GM12878 (cell line): ENCODE measurements around the gene ABHD8. TPM values are rescaled to one million over a fixed set of nuclear protein-coding genes. Genes with fewer than 3 reads are reported as not detected.
"Not testable (repeated sequence)": the region's sequence is repeated elsewhere in the genome, so short reads cannot be mapped to it uniquely, and the experiment has no call there.

Experiments used
- ATAC-seq: fragments of 200-7000 bp; cut with Tn5 transposase; 3 replicates; pipeline ENCODE4 v1.9.1; 2020; ENCODE audit warnings: mild to moderate bottlenecking, moderate library complexity
- BruUV-seq: library from RNA; stranded (reverse); fragments of 400-500 nt; replicated peaks from 2 replicates; lab custom pipeline; 2021; lab: Mats Ljungman, UMichigan
- CTCF ChIA-PET: fragments of 300-600 bp; sonication (Branson Sonifier 250); formaldehyde crosslinking; extraction: SDS; loops from one replicate; lab custom pipeline; 2021; ENCODE audit warnings: inconsistent platforms; lab: Yijun Ruan, JAX
- POLR2A ChIA-PET: fragments of 350-600 bp; formaldehyde crosslinking; extraction: SDS; loops from one replicate; lab custom pipeline; 2021; ENCODE audit warnings: inconsistent platforms; lab: Charles Lee
- RAD21 ChIA-PET: fragments of 300-600 bp; sonication (Branson Sonifier 250); formaldehyde crosslinking; loops from one replicate; lab custom pipeline; 2023; ENCODE audit warnings: antibody characterized with exemption; ENCODE audit not compliant: unreplicated experiment; lab: Charles Lee
- SMC1A ChIA-PET: fragments of 300-600 bp; sonication (Branson Sonifier 250); formaldehyde crosslinking; loops from one replicate; lab custom pipeline; 2023; ENCODE audit not compliant: unreplicated experiment, uncharacterized antibody; lab: Charles Lee
- DNase-seq: peaks from one replicate; pipeline ENCODE4 v3.0.0-alpha.2; 2011; ENCODE audit warnings: low read depth, low spot score
- FAIRE-seq: peaks from 3 replicates; lab custom pipeline; 2011; peaks lifted over from hg19 to GRCh38; lab: Jason Lieb, UNC
- H2AFZ ChIP-seq: 2 replicates; pipeline ENCODE4 v1.6.0; 2011; ENCODE audit warnings: low read depth, low read length, control low read depth; ENCODE audit not compliant: control insufficient read depth
- H3K27ac ChIP-seq: 2 replicates; pipeline ENCODE4 v1.5.1; 2011; ENCODE audit warnings: control low read depth; ENCODE audit not compliant: control insufficient read depth, insufficient read depth
- H3K27me3 ChIP-seq, 2 experiments: replicated peaks in 1 of 2; 2 replicates each; pipeline versions ENCODE4 v1.6.0 to v1.6.1; 2011; ENCODE audit warnings: low read length in 1 of 2; ENCODE audit not compliant: control insufficient read depth in 2 of 2, insufficient read depth in 2 of 2
- H3K36me3 ChIP-seq, 2 experiments: 2 replicates each; pipeline ENCODE4 v1.5.1; 2011; ENCODE audit warnings: low read length in 1 of 2; ENCODE audit not compliant: control insufficient read depth in 2 of 2, insufficient read depth in 2 of 2
- H3K4me1 ChIP-seq: 2 replicates; pipeline ENCODE4 v1.6.1; 2011; ENCODE audit warnings: mild to moderate bottlenecking, low read length, moderate library complexity, mixed read lengths; ENCODE audit not compliant: control insufficient read depth, insufficient read depth
- H3K4me2 ChIP-seq: 2 replicates; pipeline ENCODE4 v1.6.0; 2011; ENCODE audit warnings: control low read depth; ENCODE audit not compliant: control insufficient read depth, insufficient read depth
- H3K4me3 ChIP-seq: fragments of 200-600 bp; sonication (generic); 2 replicates; pipeline ENCODE4 v1.5.1; 2016
- H3K79me2 ChIP-seq: 2 replicates; pipeline ENCODE4 v1.6.0; 2011; ENCODE audit warnings: low read length; ENCODE audit not compliant: control insufficient read depth, insufficient read depth
- H3K9ac ChIP-seq: 2 replicates; pipeline ENCODE4 v1.8.0; 2011; ENCODE audit warnings: low read length, control low read depth, mixed read lengths; ENCODE audit not compliant: control insufficient read depth, insufficient read depth
- H3K9me3 ChIP-seq: replicated peaks from 3 replicates; pipeline ENCODE4 v1.5.1; 2011; ENCODE audit warnings: mild to moderate bottlenecking, low read length; ENCODE audit not compliant: control insufficient read depth, insufficient read depth
- H4K20me1 ChIP-seq: 2 replicates; pipeline ENCODE4 v1.6.0; 2011; ENCODE audit not compliant: control insufficient read depth, insufficient read depth
- BCL11A ChIP-seq: IDR thresholded peaks from 2 replicates; pipeline ENCODE4 v1.6.1; 2011; ENCODE audit warnings: low read depth, low read length
- MEF2B ChIP-seq: fragments of 450-650 bp; IDR thresholded peaks from 2 replicates; pipeline ENCODE4 v1.6.1; 2018; ENCODE audit warnings: mild to moderate bottlenecking, moderate library complexity; ENCODE audit not compliant: partially characterized antibody, poor library complexity, severe bottlenecking
- PAX8 ChIP-seq: fragments of 450-650 bp; IDR thresholded peaks from 2 replicates; pipeline ENCODE4 v1.6.1; 2017; ENCODE audit warnings: mild to moderate bottlenecking, moderate library complexity
- SMAD5 ChIP-seq: IDR thresholded peaks from 2 replicates; pipeline ENCODE4 v1.6.1; 2016; ENCODE audit warnings: antibody characterized with exemption, low read depth
- SP1 ChIP-seq: IDR thresholded peaks from one replicate; pipeline ENCODE4 v1.6.1; 2011; ENCODE audit warnings: low read depth, low read length
- WGBS: methylation state at CpG from one replicate; pipeline ENCODE4 v1.1.6; 2016; ENCODE audit warnings: low lambda C conversion rate; ENCODE audit not compliant: insufficient replicate concordance, insufficient coverage; ENCODE audit errors: missing lambda C conversion rate; 5-methylcytosine and 5-hydroxymethylcytosine counted together
- in situ Hi-C: fragments of 300-500 bp; cut with MboI; formaldehyde crosslinking; loops from 9 replicates; pipeline ENCODE4 v1.14.3; 2018; ENCODE audit warnings: mixed read lengths
- intact Hi-C: fragments of 100-400 bp; cut with micrococcal nuclease; formaldehyde crosslinking; loops from one replicate; pipeline ENCODE4 v1.14.2; 2022; ENCODE audit not compliant: unreplicated experiment
- polyA plus RNA-seq, 11 experiments: library from polyadenylated mRNA; depleted of rRNA in 4 of 11; unstranded in 6 of 11; stranded (reverse) in 5 of 11; fragments of >200 nt; fragmentation: Nextera tagmentation in 4 of 11; fragmentation: Illumina TruSeq in 1 of 11; extraction: Ambion mirVana in 4 of 11; extraction: Trizol in 1 of 11; gene quantifications; 1 replicate in 1 of 11; 2 replicates in 10 of 11; pipeline versions ENCODE4 v1.2.1 to v1.2.3, GENCODE V29; 2011 to 2016; ENCODE audit warnings: inconsistent platforms in 2 of 11, missing spikeins in 2 of 11, low read depth in 1 of 11
- total RNA-seq, 4 experiments: library from RNA; depleted of rRNA in 3 of 4; stranded (reverse); fragments of >200 nt in 3 of 4; fragmentation: Illumina TruSeq in 1 of 4; extraction: Trizol in 1 of 4; gene quantifications; 2 replicates each; pipeline versions ENCODE4 v1.2.1 to v1.2.3, GENCODE V29; 2013 to 2021

The ABHD8 gene
- total and polyA plus RNA-seq, 10 of the 15 experiments (the other 5 are each of a cell fraction or from before 2014, with no cell fraction given), result 0.03 to 12.5 (median 6.0) TPM

- TF ChIP-seq PAX8 (no peak), SMAD5 (no peak)
- TF ChIP-seq, all 136 proteins: peak for 0
These were observed 7.0 kb downstream of the ABHD8 start (continued) for GRCh38 chr19:17296273-17296672.

DNA sequence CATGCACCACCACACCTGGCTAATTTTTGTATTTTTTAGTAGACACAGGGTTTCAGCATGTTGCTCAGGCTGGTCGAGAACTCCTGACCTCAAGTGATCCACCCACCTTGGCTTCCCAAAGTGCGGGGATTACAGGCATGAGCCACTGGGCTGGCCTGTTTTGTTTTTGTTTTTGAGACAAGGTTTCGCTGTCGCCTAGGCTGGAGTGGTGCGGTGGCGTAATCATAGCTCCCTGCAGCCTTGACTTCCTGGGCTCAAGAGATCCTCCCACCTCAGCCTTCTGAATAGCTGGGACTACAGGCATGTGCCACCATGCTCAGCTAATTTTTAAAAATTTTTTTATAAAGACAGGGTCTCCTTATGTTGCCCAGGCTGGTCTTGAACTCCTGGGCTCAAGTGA, 7.7 kb downstream of the ABHD8 start:
- H3K36me3 ChIP-seq, H3K79me2 ChIP-seq, BruUV-seq, H2AFZ ChIP-seq, POLR2A ChIA-PET, H3K4me3 ChIP-seq, H3K9me3 ChIP-seq, RAD21 ChIA-PET, intact Hi-C loops, H3K9ac ChIP-seq, H4K20me1 ChIP-seq, in situ Hi-C loops, DNase-seq, H3K4me2 ChIP-seq, H3K4me1 ChIP-seq, H3K27ac ChIP-seq, FAIRE-seq, H3K27me3 ChIP-seq, ATAC-seq: not testable (repeated sequence)
- SMC1A ChIA-PET, result interaction anchor here (0.9 kb wide), 1 partner anchor 55 kb away, joined by 3 read pairs; no protein-coding TSS in a partner anchor
- CTCF ChIA-PET, result interaction anchor here (1.4 to 4.5 kb wide), 2 partner anchors 9 to 90 kb away, joined by 4 to 43 read pairs; partner anchors contain the start of genes ABHD8 and MRPL34
- 100% methylated on average over 6 of the region's 6 CpGs for WGBS

DNA sequence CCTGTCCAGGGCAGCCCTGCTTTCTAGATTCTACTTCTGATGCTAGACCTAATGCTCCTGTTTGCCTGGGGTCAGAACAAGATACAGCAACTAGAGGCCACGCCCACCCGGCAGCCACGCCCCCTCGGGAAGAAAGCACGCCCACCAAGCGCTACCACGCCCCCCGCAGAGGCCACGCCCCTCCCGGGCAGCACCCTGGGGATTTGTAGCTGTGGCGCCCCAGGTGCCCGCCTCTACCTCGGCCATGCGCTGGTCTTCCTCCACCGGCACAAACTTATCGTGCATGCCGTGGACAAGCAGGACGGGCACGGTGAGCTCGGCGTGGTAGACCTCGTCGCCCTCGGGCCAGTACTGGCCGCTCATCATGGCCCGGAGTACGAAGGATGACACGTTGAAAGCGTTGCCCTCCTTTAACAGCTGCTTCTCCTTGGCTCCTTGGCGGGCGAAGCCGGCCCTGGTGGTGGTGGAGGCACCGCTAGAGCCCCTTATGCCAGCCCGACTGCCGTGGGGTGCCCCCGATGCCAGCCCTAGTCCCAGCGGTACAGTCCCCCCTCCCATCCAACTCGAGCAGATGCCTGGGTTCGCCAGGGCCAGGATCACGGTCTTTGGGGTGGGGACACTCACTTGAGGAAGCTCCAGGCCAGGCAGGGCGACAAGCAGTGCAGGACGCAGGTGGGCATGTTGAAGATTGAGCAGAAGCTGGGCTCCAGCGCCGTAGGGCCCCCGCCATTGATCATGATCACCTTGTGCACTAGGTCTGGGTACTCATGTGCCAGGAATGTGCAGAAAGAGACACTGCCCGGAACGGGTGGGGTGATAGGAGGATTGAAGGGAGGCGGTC, 9.0 kb downstream of the ABHD8 start:
- Histone ChIP-seq H3K9ac (no peak overlapping the region), H3K27me3 (no peaks in the 10 kb centered on the region), H3K27ac (no peak overlapping the region), H2AFZ (no peak overlapping the region), H3K4me1 (peaks cover 4% of the 10 kb centered on the region; the same call in 1 of the 2 replicates), H3K4me2 (no peak overlapping the region), H3K4me3 (no peak overlapping the region), H4K20me1 (no peaks in the 10 kb centered on the region), H3K9me3 (no peaks in the 10 kb centered on the region; the same call in 1 of the 3 replicates), H3K36me3 (no peaks in the 10 kb centered on the region), H3K79me2 (no peaks in the 10 kb centered on the region; the same call in 1 of the 2 replicates)
- FAIRE-seq (no peak), DNase-seq (no peak), ATAC-seq (peak; percentile 47)
- RAD21 ChIA-PET, result interaction anchor here (1.2 to 3.2 kb wide), 3 partner anchors 9 to 91 kb away, joined by 3 to 17 read pairs (median 14); partner anchors contain the start of genes ABHD8 and MRPL34
- CTCF ChIA-PET, result interaction anchor here (4.5 to 6.5 kb wide), 2 partner anchors 10 to 93 kb away, joined by 43 to 81 read pairs; partner anchors contain the start of genes ABHD8 and MRPL34
- TF ChIP-seq SP1, result peak; percentile 37
- no peak for TF ChIP-seq BCL11A
- peak; percentile 21 for TF ChIP-seq MEF2B
- BruUV-seq, result no TSS peak
- SMC1A ChIA-PET, result interaction anchor here (1.1 kb wide), 1 partner anchor 11 kb away, joined by 4 read pairs; no protein-coding TSS in a partner anchor
- POLR2A ChIA-PET, result interaction anchor here (1.9 kb wide), 1 partner anchor 15 kb away, joined by 5 read pairs; the partner anchor contains the start of gene DDA1
- intact Hi-C loops (loop anchor here (5.0 kb wide), 1 partner anchor 43 kb away; the partner anchor contains the start of gene GTPBP3), in situ Hi-C loops (loop anchor here (5.0 kb wide), 1 partner anchor 93 kb away; no protein-coding TSS in a partner anchor)
- 78% methylated on average over 48 of the region's 48 CpGs for WGBS
